Activated CD4-positive, alpha-beta T cell treated with anti-CD3 and anti-CD28 coated beads, Interleukin-2, Interleukin-4, amounts not matched to agents 100 ng/mL and 50 ng/mL, durations not matched to agents 16 hours and 8 hours (primary cell): ENCODE results near the gene CARMIL1.

Experiments used
- DNase-seq: peaks from one replicate; pipeline ENCODE4 v3.0.0-alpha.2; 2020; ENCODE audit warnings: low spot score

The CARMIL1 gene

DNA sequence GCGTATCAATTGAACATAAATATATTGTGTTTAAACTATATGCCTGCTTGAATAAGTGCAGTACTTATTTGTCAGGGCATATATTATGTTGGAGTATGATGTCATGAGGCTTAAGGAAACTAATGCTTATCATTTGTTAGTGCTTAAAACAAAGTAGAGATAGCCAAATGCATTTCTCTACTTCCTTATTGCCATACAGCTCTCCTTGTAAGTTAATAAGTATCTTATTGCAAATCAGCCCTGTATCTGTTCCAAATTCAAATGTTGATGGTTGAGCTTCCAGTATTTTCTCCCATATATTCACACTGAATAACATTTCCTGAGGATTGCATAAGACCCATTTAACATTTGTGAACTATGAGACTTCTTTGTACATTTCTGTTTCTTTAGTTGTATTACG is 57.8 kb downstream of the CARMIL1 start:
- no peak for DNase-seq

DNA sequence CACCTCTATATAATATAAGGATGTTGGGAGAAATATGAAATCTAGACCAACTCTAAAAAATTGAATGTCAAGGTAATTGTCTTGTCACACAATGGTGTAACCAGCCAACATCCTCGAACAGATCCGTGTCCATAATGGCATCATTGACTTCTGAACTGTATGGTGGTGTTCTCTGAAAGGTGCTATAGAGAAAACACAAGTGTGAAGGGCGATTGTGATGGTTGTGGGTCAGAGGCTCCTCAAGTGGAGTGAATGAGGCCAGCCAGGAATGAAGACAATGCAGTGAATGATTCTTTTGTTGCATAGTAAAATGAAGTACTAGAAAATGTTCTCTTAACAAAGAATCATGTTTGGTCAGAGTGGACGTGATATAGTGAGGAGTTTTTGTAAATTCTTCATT is 58.3 kb downstream of the CARMIL1 start:
- no peak for DNase-seq

- no peak for DNase-seq
Measured at GRCh38 chr6:25340431-25341202, 61.4 kb downstream of the CARMIL1 start.

- DNase-seq, result no peak
Measured at GRCh38 chr6:25341203-25341552, 62.0 kb downstream of the CARMIL1 start.

DNA sequence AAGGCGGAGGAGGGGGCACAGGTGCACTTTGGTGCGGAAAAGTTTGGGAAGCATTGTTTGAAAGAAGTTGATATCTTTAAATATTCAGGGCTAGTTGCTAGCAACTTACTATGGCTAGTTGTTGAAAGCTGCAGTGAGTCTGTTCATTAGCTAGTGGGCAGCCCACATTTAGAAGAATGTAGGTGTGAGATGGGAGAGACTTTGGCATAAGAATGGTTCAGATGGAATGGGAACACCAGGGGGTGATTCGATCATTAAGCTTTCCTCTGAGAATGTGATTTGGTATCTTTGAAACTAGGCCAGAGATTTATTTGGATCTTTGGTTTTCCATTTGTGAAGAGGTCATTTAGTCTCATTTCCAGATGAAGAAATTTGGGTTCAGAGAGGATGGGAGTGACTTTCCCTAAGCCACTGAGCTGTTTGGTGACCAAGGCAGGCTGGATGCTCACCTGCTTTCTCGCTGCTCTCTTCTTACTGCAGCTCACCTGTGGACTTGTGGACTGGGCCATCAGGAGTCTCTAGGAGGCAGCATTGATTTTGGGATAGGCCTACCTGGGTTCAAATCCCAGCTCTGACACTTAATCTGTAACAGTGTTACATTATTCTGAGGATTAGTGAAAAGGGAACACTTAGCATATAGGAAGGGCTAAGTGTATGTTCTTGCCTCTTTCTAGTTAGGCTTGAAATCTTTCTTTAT is 62.9 kb downstream of the CARMIL1 start:
- no peak for DNase-seq

DNA sequence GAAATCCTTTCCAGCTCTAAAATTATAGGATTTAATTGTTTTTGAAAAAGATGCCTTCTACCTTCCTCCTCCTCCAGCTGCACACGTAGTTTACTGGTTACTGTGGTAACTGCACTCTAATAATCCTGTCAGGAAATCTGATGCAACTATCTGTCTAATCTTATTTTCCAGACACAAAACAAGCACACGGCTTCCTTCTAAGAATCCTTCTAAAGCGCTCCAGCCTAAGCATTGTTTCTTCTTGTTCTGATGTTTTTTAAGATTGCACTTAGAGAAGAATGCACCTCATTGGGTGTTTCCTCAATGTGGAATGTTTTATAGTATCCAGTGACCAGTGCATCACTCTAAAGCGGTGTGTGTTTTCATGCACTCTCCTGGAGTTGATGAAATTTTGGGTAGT is 63.6 kb downstream of the CARMIL1 start:
- DNase-seq, result no peak

DNA sequence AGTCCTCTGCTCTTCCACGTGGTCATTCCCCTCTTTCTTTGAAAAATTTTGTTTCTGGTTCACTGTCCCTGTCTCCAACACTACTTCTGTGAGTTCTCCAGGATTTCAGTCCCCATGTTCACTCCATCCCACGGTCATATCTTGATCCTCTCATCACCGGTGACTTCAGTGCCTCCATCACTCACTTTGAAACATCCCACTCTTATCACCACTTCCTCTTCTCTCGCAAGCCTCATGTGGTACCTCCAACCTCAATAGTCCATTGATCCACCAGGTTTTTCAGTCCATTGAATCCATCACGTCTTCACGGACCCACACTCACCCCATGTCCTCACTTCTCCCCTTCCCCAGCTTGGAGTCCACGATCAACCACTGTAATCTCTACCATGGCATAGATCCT is 64.8 kb downstream of the CARMIL1 start:
- DNase-seq, result no peak

DNA sequence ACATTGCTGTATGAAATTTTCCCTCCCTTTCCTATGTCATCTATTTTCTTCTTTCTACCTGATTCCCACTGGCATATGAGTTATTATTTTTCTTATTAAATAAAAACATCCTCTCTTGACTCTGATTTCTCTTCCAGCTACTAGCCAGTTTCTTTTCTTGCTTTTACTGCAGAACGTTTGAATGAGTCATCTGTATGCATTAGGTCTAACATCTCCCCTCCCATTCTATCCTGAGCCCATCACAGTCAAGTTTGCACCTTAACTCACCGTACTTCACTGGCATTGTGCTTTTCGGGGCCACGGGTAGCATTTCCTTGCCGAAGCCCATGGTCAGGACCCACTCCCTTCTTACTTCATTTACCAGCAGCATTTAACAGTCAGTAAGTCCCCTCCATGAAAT is 65.7 kb downstream of the CARMIL1 start:
- DNase-seq, result no peak

DNA sequence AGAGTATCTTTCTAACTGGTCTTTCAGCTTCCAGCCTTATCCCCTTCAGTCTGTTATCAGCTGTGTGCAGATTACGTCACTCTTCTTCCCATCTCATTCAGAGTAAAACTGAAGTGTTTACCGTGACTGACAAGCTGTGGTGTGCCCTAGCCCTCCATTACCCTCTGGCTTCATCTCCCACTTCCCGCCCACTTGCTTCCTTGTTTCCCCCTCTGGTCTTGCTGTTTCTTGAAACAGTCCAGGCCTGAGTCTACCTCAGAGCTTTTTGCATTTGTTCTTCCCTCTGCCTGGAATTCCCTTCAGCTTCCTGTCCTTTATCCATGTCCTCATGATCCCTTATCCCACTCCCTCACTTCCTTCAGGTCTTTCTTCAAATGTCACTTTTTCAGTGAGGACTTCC is 66.9 kb downstream of the CARMIL1 start:
- no peak for DNase-seq

- DNase-seq, result no peak
Measured at GRCh38 chr6:25350573-25350972, 71.4 kb downstream of the CARMIL1 start.

DNA sequence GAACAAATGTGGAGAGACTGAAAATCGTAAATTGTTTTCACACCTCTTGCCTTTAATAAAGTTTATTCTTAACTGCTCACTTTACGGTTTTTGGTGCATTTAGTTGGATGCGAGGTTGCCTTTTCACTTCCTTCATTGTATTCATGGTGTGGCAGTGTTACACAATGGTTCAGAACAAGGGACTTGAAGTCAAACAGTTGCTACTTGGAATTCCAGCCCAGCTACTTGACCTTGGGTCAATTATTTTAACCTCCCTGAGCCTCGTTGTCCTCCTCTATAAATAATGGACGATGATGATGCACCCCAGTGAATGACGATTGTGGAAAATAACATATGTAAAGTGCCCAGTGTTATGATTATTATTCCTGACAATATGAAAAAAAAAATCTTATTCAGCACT is 72.3 kb downstream of the CARMIL1 start:
- DNase-seq, result no peak

DNA sequence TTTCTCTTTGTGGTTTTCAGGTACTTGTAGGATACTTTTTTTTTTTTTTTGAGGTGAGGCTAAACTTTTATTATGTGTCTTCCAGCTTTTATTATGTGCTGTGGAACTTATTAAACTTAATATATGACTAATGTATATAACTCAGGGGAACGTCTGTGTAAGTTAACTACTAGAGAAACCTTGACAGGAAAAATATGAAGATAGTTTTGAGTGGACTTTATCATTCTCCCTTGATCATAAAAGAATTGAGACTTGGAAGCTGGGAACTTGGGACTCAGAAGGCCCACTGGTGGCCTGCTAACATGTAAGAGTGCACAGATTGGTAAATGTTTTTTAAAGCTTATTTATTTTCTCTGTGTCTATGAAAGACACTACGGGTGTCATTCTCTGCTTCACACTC is 73.1 kb downstream of the CARMIL1 start:
- no peak for DNase-seq

DNA sequence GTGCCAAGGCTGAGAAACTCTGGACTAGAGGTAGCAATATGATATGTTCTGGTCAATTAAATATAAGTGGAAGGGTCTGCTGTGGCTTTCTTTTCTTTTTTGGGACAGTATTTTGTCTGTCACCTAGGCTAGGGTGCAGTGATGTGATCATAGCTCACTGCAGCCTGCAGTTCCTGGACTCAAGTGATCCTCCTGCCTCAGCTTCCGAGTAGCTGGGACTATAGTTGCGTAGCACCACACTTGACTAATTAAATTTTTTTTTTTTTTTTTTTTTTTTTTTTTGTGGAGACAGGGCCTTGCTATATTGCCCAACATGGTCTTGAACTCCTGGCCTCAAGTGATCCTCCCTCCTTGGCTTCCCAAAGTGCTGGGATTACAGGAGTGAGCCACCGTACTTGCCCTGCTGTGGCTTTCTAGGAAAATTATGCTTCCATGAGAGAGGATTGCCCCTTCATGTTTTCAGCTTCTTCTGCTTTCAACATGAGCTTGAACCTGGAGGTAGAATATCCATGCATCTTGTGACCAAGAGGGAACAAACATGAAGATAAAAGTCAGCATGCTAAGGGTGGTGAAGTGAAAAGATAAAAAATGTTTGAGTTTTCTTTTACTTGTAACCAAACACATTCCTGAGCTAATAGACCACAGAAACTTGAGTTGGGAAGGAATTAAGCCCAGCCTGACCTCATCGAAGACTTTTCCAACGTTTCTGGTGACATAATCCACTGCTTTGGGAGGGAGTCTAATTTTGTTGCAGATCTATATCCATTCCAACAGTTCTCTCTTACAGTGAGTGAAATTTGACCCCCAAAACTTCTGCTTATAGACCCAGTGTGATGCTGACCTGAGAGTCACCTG is 75.1 kb downstream of the CARMIL1 start:
- no peak for DNase-seq

- no peak for DNase-seq
Measured at GRCh38 chr6:25359191-25359861, 80.2 kb downstream of the CARMIL1 start.

DNA sequence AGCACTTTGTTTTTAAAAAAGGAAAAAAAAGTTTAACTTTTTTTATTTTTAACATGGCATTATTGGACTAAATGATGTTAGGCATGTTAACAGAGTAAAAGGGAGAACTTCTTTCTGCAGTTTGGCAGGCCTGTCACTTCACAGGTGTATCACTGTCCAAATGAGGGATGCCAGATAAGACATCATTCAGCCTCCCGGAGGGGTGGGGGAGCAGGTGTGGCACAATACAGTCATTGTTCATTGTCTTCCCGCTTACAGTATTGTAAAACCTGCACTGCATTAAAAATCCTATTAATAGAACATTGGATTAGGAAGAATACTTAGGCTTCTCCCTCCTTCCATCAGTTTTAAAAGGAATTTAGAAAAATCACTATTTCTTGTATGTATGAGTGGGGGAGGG is 80.7 kb downstream of the CARMIL1 start:
- no peak for DNase-seq

DNA sequence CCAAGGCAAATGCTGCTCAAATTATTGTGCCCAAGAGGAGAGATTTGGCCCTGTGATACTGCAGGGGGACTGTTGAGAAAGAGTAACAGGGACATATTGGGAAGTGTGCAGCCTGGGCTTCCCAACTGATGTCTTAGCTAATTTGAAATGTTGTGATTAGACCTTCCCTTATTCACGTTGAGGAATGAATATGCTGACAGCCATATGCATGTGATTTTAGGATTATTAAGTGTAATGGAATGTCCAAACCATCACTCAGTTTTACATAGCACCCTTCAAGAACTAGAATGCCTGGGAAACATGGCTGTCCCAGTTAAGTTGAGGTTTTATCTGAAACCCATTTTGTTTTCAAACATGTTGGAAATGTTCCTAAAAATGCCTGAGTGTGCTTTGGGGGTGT is 81.4 kb downstream of the CARMIL1 start:
- no peak for DNase-seq

GRCh38 chr6:25363427-25363826 is 84.3 kb downstream of the CARMIL1 start:
- no peak for DNase-seq

- DNase-seq, result no peak
Measured at GRCh38 chr6:25365154-25365553, 86.0 kb downstream of the CARMIL1 start.

- peak; percentile 35 for DNase-seq
Measured at GRCh38 chr6:25366903-25367545, 87.8 kb downstream of the CARMIL1 start.

DNA sequence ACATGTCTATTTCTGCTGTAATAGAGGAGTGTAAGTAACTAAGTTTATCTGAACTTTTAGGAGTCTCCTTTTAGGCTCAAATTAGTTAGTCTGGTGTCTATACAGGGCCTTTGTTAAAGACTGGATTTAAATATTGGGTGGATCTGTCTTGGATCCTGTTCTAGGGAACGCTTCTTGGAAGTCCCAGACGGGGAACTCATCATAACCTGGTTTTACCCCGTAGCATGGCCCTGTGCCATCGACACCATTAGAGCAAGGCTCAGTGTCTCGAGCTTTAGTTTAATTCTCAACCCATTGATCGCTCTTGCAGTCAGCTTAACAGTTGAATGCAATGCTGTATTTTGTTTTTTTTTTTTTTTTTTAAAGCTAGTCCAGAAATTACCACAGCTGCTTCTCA is 89.9 kb downstream of the CARMIL1 start:
- DNase-seq, result no peak

DNA sequence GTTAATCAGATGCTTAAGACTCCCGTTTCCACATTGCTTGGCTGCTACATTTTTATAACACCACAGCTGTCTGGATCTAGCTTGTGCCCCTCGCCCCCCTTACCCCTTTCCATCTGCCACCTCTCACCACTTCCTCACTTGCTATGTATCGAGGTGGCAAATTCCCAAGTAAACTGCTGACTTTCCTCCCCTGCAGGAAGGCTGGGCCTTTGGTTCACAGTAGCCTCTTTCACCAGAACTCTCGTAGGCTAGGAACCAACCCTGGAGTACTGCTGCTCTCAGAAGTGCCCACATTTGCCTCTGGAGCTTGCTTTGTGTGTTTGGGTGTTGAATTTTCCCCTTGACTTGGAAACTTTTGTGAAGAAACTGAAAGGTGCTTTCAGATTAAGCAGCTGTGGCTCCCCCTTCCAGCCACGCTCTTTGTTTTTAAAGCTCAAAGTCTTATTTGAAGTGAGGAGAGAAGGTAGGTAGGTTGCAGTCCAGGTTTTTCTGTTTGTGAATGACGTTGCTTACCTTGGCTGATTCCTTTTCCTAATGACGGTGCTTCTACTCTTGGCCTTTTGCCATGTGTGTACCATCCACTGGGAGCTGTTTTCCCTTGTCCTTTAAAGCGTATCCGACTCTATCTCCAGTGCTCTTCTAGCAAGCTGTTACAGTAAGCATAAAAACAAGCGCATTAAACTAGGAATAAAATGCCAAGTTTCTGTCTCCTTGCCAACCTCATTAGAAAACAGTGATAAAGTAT is 90.4 kb downstream of the CARMIL1 start:
- no peak for DNase-seq
